OCI-LY3 (cell line): ENCODE data around the gene CDHR3.

Experiments used
- CTCF ChIP-seq: fragments of 200-600, 300-600 bp; sonication (generic); IDR thresholded peaks from 2 replicates; pipeline ENCODE4 v1.5.1; 2014; ENCODE audit warnings: antibody characterized with exemption, low read length, low read depth
- EZH2phosphoT487 ChIP-seq: fragments of 200-600 bp; shearing (Covaris generic); IDR thresholded peaks from 2 replicates; pipeline ENCODE4 v1.6.1; 2018; ENCODE audit warnings: antibody characterized with exemption, mixed run types, low read depth

GRCh38 chr7:106067678-106068077, 104.6 kb downstream of the CDHR3 start:
- no peak for TF ChIP-seq CTCF
- no peak for TF ChIP-seq EZH2phosphoT487
